ENCODE results near the gene LSM2.
"Not testable (repeated sequence)": the region's sequence is repeated elsewhere in the genome, so short reads cannot be mapped to it uniquely, and the experiment has no call there.

Gene LSM2

GRCh38 chr6:31806470-31807272 lies at the start of gene LSM2:
TSS of gene LSM2 (minus strand) at chr6:31806966. CDS start at chr6:31806757, 209 bp downstream.
- in situ Hi-C loops (cut with MboI; ENCODE audit: low pct_unique_long_range_greater_than_20kb, low sequenced_read_pairs, unreplicated experiment) = no loop called here
- peak; percentile 99 for DNase-seq (ENCODE audit: low spot score)
- TF ChIP-seq CTCF (IDR thresholded peaks at IDR 0.05; ENCODE audit: extremely low read depth, insufficient read depth, missing control alignments) = peak; percentile 44

- DNase-seq (ENCODE audit: low spot score); in situ Hi-C loops (cut with MboI; ENCODE audit: low pct_unique_long_range_greater_than_20kb, low sequenced_read_pairs, unreplicated experiment): not testable (repeated sequence)
Observed at GRCh38 chr6:31851980-31852718, 45.4 kb upstream of the LSM2 start.

DNA sequence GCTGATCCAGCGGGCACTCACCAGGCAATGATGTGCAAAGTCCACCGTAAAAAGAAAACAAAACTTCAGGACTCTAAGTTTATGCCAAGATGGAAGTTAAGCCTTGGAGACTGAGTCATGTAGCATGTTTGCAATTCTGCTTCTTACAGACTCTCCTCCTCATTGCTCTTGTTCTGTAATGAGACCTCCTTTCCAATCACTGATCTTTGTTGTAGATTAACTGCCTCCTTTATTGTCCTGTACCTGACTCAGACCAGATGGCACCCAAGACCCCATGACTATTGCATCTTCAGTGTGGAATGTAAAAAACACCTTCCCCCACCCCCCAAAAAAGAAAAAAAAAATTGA lies 44.7 kb upstream of the LSM2 start:
- no peak for TF ChIP-seq CTCF (IDR thresholded peaks at IDR 0.05; ENCODE audit: extremely low read depth, insufficient read depth, missing control alignments)
- no peak for DNase-seq (ENCODE audit: low spot score)
- in situ Hi-C loops (cut with MboI; ENCODE audit: low pct_unique_long_range_greater_than_20kb, low sequenced_read_pairs, unreplicated experiment) = no loop called here

DNA sequence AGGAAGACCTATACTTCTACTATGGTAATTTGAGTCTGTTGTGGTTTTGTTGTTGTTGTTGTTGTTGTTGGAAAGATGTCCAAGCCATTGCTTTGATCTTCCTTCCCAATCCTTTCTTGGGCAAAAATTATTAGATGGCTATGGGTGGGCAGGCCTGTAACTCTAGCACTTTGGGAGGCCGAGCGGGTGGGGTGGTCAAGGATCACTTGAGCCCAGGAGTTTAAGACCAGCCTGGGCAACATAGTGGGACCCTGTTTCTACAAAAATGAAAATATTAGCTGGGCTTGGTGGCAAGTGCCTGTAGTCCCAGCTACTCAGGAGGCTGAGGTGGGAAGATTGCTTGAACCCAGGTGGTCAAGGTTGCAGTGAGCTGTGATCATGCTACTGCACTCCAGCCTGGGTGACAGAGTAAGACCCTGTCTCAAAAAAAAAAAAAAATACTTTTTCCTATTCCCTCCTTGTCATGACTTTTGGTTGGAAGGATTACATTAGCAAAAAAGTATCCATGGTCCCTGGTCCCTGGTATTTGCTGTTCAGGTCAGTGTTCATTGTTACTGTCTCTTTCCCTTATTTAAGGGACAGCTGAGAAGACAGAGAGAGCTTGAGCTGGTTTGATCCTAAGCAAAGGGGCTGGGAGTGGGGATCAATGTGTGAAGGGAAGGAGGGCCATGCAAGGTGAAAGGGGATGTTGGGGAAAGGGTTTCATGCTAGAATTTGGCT lies 44.2 kb upstream of the LSM2 start:
- in situ Hi-C loops (cut with MboI; ENCODE audit: low pct_unique_long_range_greater_than_20kb, low sequenced_read_pairs, unreplicated experiment) = no loop called here
- DNase-seq (ENCODE audit: low spot score) = no peak
- TF ChIP-seq CTCF (IDR thresholded peaks at IDR 0.05; ENCODE audit: extremely low read depth, insufficient read depth, missing control alignments) = no peak

DNA sequence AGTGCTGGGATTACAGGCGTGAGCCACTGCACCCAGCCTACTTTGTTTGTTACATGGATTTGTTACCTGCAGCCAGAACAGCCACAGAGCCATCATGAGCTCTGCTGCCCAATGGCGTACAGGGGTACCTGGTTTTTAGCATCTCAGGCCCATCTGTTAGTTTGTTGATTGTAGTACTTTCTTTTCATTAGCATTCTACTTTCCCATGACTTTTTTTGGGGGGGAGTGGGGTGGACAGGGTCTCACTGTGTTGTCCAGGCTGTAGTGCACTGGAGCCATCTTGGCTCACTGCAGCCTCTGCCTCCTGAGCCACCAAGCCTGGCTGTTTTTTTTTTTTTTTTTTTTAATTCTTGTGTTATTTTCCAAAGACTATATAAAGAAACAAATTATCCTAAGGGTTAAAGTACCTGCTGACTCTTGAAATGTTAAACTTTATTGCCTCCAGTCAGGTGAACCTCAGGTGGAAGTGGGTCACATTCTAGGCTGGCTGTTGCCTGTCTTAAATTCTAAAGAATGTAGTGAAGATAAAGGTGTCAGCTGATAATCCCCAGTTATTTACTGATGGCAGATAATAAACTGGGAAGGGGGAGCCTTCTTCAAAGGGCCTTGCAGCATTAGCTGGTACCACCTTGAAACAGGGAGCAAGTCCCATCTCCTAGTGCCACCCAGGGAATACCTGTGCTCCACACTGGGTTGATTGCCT lies 40.7 kb upstream of the LSM2 start:
- DNase-seq (ENCODE audit: low spot score) = no peak
- no peak for TF ChIP-seq CTCF (IDR thresholded peaks at IDR 0.05; ENCODE audit: extremely low read depth, insufficient read depth, missing control alignments)
- in situ Hi-C loops (cut with MboI; ENCODE audit: low pct_unique_long_range_greater_than_20kb, low sequenced_read_pairs, unreplicated experiment) = no loop called here

- in situ Hi-C loops (cut with MboI; ENCODE audit: low pct_unique_long_range_greater_than_20kb, low sequenced_read_pairs, unreplicated experiment) = no loop called here
- TF ChIP-seq CTCF (IDR thresholded peaks at IDR 0.05; ENCODE audit: extremely low read depth, insufficient read depth, missing control alignments) = no peak
- no peak for DNase-seq (ENCODE audit: low spot score)
Observed at GRCh38 chr6:31844507-31844906, 37.7 kb upstream of the LSM2 start.

Data from GM13977 (cell line).